Left colon (tissue), 2 donors: Measurements from ENCODE around the gene LRRC4. TPM values are rescaled to one million over a fixed set of nuclear protein-coding genes. Genes with fewer than 3 reads are reported as not detected.

Experiments
- ATAC-seq: fragments of 200-7000 bp; cut with Tn5 transposase; one replicate; pipeline ENCODE4 v1.9.1; 2020; ENCODE audit warnings: mild to moderate bottlenecking, moderate library complexity
- DNase-seq, 2 donors: peaks; one replicate each; pipeline ENCODE4 v3.0.0-alpha.2; 2020
- intact Hi-C, 2 donors: fragments of 100-400 bp; cut with DNase I in 1 of 2; cut with micrococcal nuclease in 1 of 2; formaldehyde crosslinking; loops; one replicate each; pipeline versions ENCODE4 v1.11.2 to v1.14.0; 2022; cut with DNase I, micrococcal nuclease
- long read RNA-seq: library from polyadenylated mRNA; unstranded; transcript quantifications from one replicate; pipeline ENCODE4 v2.0.0, GENCODE V29; 2021
- total RNA-seq, 2 donors: library from RNA; stranded (reverse); fragmentation: NEBNext Ultra II Directional; extraction: Animal tissue kit (Norgen Biotek cat#: 25700); gene quantifications; one replicate each; pipeline ENCODE4 v1.2.1, GENCODE V29; 2021
- donor health status: DM: no; HTN: no; CAD: no.
- donor health status: DM: yes; HTN: yes; CAD: no.

Gene LRRC4
- total RNA-seq = 1 to 10 TPM in 1 of 2 donors, under 1 TPM in 1; 0.24 to 4.5 TPM
- long read RNA-seq = 0 reads

DNA sequence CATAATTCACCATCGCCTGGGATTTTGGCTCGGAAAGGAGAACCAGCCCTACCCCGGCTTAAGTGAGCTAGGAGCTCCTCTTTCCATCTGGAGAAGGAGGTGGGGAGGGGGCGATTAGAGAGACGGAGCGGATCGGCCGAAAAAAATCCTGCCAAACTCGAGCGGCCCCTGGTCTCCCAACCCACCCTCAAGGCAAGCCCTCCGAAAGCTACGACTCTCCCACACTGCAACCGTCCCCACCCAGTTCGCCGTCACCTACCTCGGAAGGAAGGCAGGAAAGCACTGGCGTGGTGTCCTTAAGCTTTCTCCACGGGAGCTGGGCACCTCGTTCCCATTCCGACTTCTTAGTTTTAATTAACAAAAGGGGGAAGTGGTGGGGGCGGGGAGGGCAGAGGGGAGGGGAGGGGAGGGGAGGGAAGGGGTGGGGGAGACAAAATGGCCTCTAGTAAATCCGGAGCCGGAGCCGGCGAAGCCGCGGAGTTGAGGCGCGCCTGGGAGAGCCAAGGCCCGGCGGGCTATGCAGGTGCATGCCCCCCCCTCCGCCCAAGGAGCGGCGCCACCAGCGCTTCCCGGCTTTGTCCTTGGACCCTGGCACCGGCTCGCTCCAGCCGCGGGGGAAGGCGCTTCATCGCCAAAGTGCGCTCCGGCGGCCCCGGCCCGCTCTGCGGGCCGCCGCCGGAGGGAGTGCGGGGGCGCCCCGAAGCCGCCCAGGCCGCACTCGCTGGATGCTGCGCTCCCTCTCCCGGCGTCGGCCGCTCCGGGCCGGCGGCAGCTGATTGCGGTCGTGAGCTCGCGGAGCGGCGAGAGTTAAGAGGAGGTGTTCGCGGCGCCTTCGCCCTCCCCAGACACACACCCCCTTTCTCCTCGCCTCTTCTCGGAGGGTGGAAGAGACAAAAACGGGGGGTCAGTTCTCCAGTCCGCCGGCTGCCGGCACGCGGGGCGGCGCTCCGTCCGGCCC is at the start of gene LRRC4:
Gene LRRC4, minus strand, starts transcription at position 784 of the 958 bp plus-strand sequence. CDS start 797 bp downstream, outside the sequence.
- ATAC-seq = peak; percentile 63
- DNase-seq = peak in 1 of 2 donors; percentile 65
- intact Hi-C loops = no loop called here

- ATAC-seq = no peak
- no peak for DNase-seq
- intact Hi-C loops = no loop called here
Measured at GRCh38 chr7:128080169-128080568, 48.9 kb upstream of the LRRC4 start.

GRCh38 chr7:128078309-128078708 is 47.1 kb upstream of the LRRC4 start:
- intact Hi-C loops = no loop called here
- no peak for DNase-seq
- peak; percentile 25 for ATAC-seq

GRCh38 chr7:128076796-128077271 is 45.6 kb upstream of the LRRC4 start:
- peak; percentile 91 for ATAC-seq
- peak; percentile 78 to 91 for DNase-seq
- intact Hi-C loops = no loop called here

DNA sequence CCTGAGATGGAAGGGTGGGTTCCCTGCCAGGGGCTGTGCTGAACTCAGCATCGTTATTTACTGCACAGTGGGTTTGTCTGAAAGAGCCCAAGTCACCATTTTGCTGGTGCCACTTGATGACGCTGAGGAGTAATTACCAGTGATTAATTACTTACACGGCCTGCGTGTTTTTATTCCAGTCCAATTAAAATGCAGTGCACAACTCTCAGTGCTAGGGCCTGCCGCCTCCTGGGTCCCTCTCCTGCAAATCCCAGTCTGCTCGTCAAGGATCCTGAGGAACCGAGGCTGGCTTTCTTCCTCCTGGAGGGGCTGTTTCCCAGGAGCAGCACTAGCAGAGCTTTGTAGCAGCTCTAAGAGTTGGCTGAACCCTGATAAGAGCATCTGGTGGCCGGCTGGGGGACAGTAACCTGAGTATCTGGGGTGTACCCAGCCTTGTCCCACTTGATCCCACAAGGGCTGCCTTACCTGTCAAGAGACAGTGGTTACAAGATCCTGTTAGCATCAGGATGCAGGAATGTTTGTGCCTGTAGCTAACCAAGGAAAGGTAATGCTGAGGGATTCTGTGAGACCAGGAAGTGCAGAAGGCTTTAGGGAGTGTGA is 45.1 kb upstream of the LRRC4 start:
- no peak for ATAC-seq
- intact Hi-C loops = no loop called here
- no peak for DNase-seq

DNA sequence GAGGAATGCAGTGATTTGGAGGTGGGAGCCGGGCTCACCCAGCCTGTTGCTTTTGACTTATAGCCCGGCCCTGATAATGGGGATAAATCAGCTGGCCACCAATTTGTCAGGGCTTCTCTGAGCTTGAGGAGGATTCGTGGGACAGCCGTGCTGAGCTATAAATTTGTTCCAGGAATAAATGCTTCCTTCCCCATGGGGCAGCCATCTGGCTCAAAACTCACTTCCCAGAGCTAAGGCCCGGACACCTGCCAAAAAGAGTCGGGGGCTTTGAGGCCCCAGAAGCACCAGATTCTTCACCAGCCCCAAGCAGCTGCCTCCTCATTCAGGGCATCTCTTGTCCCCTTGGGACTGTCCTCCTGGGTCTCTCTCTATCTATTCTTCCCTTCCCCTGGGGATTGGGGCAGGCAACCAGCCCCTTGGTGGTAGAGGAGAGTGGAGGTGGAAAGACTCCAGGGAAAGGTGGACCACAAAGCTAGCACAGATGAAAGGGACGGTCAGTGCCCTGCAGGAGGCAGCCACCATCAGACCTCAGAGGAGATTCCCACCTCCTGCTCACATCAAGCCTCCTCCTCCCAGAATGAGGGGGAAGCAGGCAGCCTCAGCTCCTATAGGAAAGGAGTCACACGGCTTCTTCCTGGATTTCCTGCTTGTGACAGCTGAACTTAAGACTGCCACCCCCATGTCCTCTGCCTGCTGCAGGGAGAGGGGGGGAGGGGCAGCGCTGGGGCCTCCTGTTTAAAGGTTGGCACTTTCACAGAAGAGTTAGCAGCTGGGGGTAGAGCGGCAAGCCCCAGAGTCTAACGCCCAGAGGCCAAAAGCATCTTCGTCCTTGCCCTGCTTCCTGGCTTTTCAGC is 44.2 kb upstream of the LRRC4 start:
- no peak for DNase-seq
- intact Hi-C loops = no loop called here
- ATAC-seq = no peak

DNA sequence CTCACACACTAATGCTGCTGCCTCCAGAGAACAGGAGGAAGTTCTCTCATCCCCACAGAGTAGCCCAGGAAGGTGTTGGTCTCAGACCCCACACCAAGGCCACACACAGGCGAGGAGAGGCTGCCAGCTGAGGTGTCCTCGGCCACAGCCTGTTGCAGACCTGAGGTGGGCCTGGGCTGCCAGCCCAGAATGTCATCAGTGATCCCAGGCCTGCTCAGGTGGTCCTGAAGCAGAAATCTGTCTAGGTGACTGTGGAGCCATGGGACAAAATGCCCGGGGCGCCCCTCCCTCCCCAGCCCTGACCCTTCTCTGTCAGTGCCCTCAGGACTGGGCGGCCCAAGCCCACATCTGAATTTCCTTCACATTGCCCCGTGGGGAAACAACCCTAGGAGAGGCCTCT is 43.5 kb upstream of the LRRC4 start:
- DNase-seq = no peak
- no peak for ATAC-seq
- intact Hi-C loops = no loop called here

- ATAC-seq (no peak), DNase-seq (no peak)
- intact Hi-C loops = no loop called here
Measured at GRCh38 chr7:128074336-128074735, 43.1 kb upstream of the LRRC4 start.

DNA sequence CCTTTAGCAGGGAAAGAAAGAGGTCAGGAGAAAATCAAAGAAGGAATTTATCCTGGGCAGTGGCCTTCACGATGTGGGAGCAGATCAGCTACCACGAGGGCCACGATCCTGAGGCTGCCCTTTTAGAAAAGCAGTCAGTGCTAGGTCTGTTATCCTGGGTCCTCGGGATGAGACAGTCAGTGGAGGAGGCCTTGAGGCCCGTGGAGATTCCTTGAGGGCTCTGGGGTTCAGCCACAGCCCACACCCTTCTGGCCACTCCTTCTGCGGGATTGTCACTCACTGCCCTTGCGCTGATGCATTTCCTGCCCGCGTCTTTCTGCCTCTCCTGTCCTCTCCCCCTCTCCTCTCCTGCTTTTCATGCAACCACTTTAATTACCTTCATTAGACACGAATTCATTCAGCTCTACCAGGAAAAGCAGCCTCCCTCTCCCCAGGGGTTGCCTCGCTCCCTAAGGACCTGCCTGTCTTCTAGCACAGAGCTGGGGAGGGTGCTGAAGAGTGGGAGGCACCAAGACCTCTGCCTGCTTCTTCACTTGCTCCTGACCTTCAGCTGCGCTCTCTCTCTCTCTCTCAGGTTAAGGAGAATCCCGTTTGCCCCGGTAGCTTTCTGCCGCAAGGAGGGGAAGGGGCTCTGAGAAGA is 42.6 kb upstream of the LRRC4 start:
- intact Hi-C loops = no loop called here
- no peak for DNase-seq

GRCh38 chr7:128071801-128072200 is 40.6 kb upstream of the LRRC4 start:
- ATAC-seq (no peak), DNase-seq (no peak)
- intact Hi-C loops = no loop called here

More for the DNA sequence above, 42.6 kb upstream of the LRRC4 start:
- ATAC-seq = no peak

DNA sequence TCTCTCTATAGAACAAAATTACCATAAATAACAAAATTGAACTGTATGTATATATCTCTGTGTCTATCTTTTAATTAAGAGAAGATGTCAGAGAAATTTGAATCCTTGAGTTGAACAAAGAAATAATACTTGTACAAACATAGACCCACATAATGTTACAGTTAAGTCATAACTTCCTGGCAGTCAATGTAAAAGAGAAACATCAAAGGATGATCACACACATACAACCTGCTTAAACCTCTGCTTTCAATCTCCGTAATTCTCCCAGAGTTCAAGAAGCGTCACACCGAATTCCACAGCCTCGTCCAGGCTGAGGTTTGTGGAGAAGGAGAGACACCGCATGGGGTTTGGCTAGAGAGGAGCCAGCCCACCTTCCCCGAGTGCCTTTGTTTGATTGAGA is 40.1 kb upstream of the LRRC4 start:
- ATAC-seq = no peak
- DNase-seq = no peak
- intact Hi-C loops = no loop called here

GRCh38 chr7:128069373-128070364 is 38.4 kb upstream of the LRRC4 start:
- DNase-seq (no peak), ATAC-seq (no peak)
- intact Hi-C loops = no loop called here

GRCh38 chr7:128068785-128069184 is 37.5 kb upstream of the LRRC4 start:
- intact Hi-C loops = no loop called here
- no peak for DNase-seq
- no peak for ATAC-seq

- ATAC-seq = no peak
- intact Hi-C loops = no loop called here
Measured at GRCh38 chr7:128067983-128068382, 36.7 kb upstream of the LRRC4 start.

GRCh38 chr7:128066858-128067257 is 35.6 kb upstream of the LRRC4 start:
- DNase-seq = no peak
- intact Hi-C loops = no loop called here
- no peak for ATAC-seq

More at GRCh38 chr7:128067983-128068382, 36.7 kb upstream of the LRRC4 start:
- DNase-seq = no peak

DNA sequence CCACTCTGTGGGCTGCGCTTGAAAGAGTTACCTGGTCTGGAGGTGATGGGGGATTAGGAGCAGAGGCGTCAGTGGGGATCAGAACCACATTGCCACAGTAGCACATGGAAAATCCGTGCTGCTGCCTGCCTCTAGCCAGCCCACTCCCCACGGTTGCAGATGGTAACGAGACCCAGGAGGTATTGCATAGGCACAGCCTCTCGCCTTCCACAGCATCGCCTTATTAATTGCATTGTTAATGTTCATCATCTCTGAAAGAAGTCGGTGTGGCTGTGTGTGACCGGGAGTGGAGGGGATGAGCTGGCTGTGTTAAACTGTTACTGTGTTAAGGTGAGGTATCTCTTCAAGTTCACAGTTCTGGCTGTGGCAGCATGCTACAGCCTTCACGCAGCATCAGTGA is 35.2 kb upstream of the LRRC4 start:
- intact Hi-C loops = no loop called here
- no peak for DNase-seq
- ATAC-seq = no peak

DNA sequence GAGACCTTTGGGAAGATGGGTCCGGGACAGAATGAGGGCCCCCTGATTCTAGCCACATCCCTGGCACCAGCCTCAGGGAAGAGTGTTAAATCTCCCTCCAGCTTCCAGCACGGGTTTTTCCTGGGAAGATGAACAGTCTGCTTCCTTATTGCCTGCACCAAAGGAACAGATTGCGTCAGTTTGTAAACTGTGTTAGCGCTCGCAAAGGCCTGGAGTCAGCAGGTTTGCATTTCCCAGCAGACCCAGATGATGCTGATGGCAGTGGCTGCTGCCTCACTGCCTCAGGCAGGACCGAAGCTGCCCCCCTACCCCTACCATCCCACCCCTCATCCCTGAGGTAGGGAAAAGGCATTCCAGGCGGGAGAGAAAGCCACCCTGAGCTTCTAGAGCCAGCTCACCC is 34.6 kb upstream of the LRRC4 start:
- peak in 1 of 2 donors; percentile 39 for DNase-seq
- ATAC-seq = peak; percentile 97
- intact Hi-C loops = no loop called here
